ENCODE data around the gene ZDHHC3.

The ZDHHC3 gene

DNA sequence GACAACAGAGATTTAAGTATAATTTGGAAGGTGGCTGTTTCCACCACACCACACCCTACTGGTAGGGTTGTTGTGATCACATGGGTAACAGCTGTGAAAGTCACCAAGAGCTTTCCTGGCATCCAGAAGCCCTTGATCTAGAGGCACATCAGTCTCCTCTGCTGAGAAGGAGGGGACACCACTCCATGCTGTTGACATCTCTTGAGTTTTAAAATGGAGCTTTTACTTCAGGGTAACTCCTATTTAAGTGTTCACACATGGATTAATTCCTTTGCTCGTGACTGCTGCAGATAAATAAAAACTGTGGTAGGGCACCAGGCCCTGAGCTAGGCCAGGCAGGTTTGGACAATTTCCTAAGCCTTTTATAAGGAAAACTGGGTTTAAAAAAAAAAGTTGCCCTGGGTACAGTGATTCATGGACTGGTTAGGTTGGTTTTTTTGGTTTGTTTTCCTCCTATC lies 7.5 kb upstream of the ZDHHC3 start:
- H3K4me3 ChIP-seq (ENCODE audit: low read depth, low read length), result no peak overlapping the region
- in situ Hi-C loops (cut with HindIII; ENCODE audit: low sequenced_read_pairs), result no loop called here
- DNase-seq (ENCODE audit: low read depth, low spot score), result no peak
- TF ChIP-seq, protein P1, sequence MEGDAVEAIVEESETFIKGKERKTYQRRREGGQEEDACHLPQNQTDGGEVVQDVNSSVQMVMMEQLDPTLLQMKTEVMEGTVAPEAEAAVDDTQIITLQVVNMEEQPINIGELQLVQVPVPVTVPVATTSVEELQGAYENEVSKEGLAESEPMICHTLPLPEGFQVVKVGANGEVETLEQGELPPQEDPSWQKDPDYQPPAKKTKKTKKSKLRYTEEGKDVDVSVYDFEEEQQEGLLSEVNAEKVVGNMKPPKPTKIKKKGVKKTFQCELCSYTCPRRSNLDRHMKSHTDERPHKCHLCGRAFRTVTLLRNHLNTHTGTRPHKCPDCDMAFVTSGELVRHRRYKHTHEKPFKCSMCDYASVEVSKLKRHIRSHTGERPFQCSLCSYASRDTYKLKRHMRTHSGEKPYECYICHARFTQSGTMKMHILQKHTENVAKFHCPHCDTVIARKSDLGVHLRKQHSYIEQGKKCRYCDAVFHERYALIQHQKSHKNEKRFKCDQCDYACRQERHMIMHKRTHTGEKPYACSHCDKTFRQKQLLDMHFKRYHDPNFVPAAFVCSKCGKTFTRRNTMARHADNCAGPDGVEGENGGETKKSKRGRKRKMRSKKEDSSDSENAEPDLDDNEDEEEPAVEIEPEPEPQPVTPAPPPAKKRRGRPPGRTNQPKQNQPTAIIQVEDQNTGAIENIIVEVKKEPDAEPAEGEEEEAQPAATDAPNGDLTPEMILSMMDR (IDR thresholded peaks at IDR 0.05; ENCODE audit: low read depth, low read length), result no peak

DNA sequence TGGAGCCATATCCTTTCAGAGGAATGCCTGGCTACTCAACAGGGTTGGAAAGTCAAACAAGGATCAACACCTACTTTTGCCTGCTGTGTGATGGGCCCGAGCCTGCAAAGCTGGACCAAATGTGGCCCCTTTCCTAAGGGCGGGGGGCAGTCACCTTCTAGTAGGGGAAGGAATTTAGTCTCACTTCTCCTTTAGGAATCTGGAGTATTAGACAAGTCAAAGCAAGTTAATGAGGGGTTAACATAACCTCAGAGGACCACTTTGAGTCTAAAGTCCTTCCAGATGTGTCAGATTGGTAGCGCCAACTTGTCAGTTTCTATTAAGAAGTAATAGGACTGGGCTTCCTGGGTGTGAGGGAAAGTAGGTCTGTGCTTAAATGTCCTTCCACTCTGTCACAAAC lies 6.8 kb upstream of the ZDHHC3 start:
- in situ Hi-C loops (cut with HindIII; ENCODE audit: low sequenced_read_pairs), result no loop called here
- DNase-seq (ENCODE audit: low read depth, low spot score), result no peak
- H3K4me3 ChIP-seq (ENCODE audit: low read depth, low read length), result no peak overlapping the region
- TF ChIP-seq, protein P1 (IDR thresholded peaks at IDR 0.05; ENCODE audit: low read depth, low read length), result no peak

DNA sequence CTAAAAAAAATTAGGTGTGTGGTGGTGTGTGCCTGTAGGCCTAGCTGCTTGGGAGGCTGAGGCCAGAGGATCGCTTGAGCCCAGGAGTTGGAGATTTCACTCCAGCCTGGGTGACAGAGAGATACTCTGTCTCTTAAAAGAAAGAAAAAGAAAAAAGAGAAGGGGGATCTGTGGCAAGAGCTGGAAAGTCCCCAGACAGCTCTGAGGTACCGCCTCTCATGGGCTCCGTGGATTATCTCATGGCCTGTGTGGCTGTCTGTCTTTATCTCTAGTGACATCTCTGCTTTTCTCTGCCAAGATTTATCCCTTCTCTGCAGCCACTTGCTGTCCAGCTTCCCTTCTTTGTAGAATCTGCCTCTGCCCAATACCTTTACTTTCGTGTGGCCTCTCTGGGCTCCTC lies 5.8 kb upstream of the ZDHHC3 start:
- no peak for DNase-seq (ENCODE audit: low read depth, low spot score)
- in situ Hi-C loops (cut with HindIII; ENCODE audit: low sequenced_read_pairs), result no loop called here
- TF ChIP-seq, protein P1 (IDR thresholded peaks at IDR 0.05; ENCODE audit: low read depth, low read length), result no peak
- no peak overlapping the region for H3K4me3 ChIP-seq (ENCODE audit: low read depth, low read length)

DNA sequence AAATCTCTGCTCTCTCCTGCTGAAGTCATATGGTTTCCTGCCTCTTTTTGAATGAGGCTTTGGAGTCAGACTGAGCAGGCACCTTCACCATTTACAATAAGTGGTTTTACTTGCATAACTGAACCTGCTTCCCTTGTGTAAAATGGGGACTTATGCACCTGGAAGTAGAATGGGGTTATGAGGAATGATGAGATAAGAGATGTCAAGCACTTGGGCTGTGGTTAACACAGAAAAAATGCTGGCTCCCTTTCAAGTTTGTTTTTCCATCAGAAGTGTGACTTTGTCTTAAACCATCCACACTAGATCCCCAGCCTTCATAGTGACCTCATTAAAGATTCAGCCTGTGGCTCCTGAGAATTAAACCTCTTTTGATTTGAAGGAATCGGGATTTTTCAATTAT lies 5.2 kb upstream of the ZDHHC3 start:
- TF ChIP-seq, protein P1 (IDR thresholded peaks at IDR 0.05; ENCODE audit: low read depth, low read length), result no peak
- H3K4me3 ChIP-seq (ENCODE audit: low read depth, low read length), result no peak overlapping the region
- in situ Hi-C loops (cut with HindIII; ENCODE audit: low sequenced_read_pairs), result no loop called here
- no peak for DNase-seq (ENCODE audit: low read depth, low spot score)

DNA sequence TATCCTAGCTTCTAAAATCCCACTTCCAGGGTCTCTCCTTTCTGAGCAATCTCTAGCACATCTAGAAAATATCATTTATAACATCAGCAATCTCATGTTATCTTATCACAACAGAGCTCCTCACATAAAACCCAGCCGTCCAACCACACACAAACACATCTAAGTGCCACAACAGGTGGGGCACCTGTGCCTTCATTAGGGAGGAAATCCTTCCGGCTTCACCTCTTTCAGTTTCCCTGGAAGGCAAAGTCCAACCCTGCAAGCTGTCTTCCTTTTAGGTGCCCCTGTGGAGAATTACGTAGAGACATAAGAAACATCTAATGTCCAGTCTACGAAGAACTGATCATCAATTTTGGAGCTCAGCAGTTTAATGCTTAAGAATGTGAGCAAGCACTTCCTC lies 1.6 kb downstream of the ZDHHC3 start:
- DNase-seq (ENCODE audit: low read depth, low spot score), result no peak
- in situ Hi-C loops (cut with HindIII; ENCODE audit: low sequenced_read_pairs), result no loop called here
- TF ChIP-seq, protein P1 (IDR thresholded peaks at IDR 0.05; ENCODE audit: low read depth, low read length), result no peak
- H3K4me3 ChIP-seq (ENCODE audit: low read depth, low read length), result no peak overlapping the region

DNA sequence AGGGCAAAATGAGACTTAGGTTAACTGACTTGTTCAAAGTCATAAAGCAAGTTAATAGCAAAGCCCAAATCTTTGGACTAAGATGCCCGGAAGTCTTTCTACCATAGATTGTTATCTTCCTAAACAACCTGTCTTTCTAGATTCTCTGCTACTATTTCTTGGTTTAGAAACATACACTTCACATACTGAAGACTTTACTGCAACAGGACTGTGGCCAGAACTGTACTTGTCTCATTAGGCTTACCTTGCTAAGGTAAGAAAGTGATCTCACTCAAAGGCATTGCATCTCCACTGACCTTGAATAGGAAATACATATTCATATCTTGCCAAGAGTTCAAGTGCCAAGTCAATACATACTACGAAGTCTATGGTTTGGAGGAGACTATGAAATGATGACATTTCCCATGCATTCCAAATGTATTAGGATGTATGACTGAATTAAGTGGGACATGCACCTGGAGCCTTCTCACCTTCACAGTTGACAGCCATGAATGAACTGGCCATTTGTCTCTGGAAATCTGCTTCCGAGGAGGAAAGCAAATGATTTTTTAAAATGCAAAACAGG lies 5.0 kb downstream of the ZDHHC3 start:
- DNase-seq (ENCODE audit: low read depth, low spot score), result no peak
- H3K4me3 ChIP-seq (ENCODE audit: low read depth, low read length), result no peak overlapping the region
- TF ChIP-seq, protein P1 (IDR thresholded peaks at IDR 0.05; ENCODE audit: low read depth, low read length), result no peak
- in situ Hi-C loops (cut with HindIII; ENCODE audit: low sequenced_read_pairs), result no loop called here

DNA sequence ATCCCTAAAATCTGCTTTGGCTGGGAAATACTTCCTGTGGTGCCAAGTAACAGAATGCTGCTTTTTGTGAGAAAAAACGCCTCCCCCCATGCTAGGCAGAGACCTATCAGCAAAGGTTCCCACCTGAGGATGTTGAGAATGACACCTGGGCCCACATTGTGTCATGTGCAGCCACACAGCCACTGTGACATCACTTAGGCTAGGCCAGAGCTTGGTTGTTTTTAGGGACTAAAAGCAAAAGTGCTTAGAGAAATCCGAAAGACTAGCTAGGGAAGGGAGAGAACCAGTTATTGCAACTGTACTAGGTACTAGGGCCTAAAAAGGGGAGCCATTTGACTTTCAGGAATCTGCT lies 6.2 kb downstream of the ZDHHC3 start:
- no peak for DNase-seq (ENCODE audit: low read depth, low spot score)
- in situ Hi-C loops (cut with HindIII; ENCODE audit: low sequenced_read_pairs), result no loop called here
- TF ChIP-seq, protein P1 (IDR thresholded peaks at IDR 0.05; ENCODE audit: low read depth, low read length), result no peak
- H3K4me3 ChIP-seq (ENCODE audit: low read depth, low read length), result no peak overlapping the region
